ENCODE measurements around the gene HOMER2.

GRCh38 chr15:82855286-82856100, 97.0 kb downstream of the HOMER2 start:
- no peak for TF ChIP-seq EZH2 (IDR thresholded peaks at IDR 0.05; ENCODE audit: insufficient read depth, low read length)
- TF ChIP-seq, protein P1, sequence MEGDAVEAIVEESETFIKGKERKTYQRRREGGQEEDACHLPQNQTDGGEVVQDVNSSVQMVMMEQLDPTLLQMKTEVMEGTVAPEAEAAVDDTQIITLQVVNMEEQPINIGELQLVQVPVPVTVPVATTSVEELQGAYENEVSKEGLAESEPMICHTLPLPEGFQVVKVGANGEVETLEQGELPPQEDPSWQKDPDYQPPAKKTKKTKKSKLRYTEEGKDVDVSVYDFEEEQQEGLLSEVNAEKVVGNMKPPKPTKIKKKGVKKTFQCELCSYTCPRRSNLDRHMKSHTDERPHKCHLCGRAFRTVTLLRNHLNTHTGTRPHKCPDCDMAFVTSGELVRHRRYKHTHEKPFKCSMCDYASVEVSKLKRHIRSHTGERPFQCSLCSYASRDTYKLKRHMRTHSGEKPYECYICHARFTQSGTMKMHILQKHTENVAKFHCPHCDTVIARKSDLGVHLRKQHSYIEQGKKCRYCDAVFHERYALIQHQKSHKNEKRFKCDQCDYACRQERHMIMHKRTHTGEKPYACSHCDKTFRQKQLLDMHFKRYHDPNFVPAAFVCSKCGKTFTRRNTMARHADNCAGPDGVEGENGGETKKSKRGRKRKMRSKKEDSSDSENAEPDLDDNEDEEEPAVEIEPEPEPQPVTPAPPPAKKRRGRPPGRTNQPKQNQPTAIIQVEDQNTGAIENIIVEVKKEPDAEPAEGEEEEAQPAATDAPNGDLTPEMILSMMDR (IDR thresholded peaks at IDR 0.05; ENCODE audit: insufficient read depth, low read depth, low read length): no peak
